Tibial nerve (tissue), 3 donors: ENCODE data around the gene RNF146.

Source experiments
- CTCF ChIP-seq, 5 experiments: fragments of 200-600 bp in 3 of 5; fragments of 450-650 bp in 2 of 5; sonication (generic) in 3 of 5; IDR thresholded peaks; one replicate each; pipeline ENCODE4 v1.5.1; 2016 to 2019; ENCODE audit warnings: antibody characterized with exemption in 5 of 5, mild to moderate bottlenecking in 3 of 5, moderate library complexity in 2 of 5
- POLR2A ChIP-seq, 2 donors: fragments of 450-650 bp; IDR thresholded peaks; one replicate each; pipeline ENCODE4 v1.6.1; 2017; ENCODE audit warnings: antibody characterized with exemption in 2 of 2, mild to moderate bottlenecking in 2 of 2, moderate library complexity in 2 of 2

GRCh38 chr6:127247114-127248096 lies 19.3 kb upstream of the RNF146 start:
- TF ChIP-seq POLR2A (IDR thresholded peaks at IDR 0.05) (no peak), CTCF (IDR thresholded peaks at IDR 0.05) (no peak)
